Vagina (tissue), 2 donors: ENCODE data around the gene KRT13. TPM values are rescaled to one million over a fixed set of nuclear protein-coding genes. Genes with fewer than 3 reads are reported as not detected.

Experiments
- DNase-seq, 2 donors: peaks; one replicate each; pipeline ENCODE4 v3.0.0-alpha.2; 2017; ENCODE audit errors: extremely low spot score in 2 of 2
- H3K27ac ChIP-seq: fragments of 200-600 bp; sonication (generic); one replicate; pipeline ENCODE4 v1.5.1; 2019
- H3K27me3 ChIP-seq: fragments of 200-600 bp; sonication (generic); one replicate; pipeline ENCODE4 v1.5.1; 2019
- H3K36me3 ChIP-seq, 2 donors: fragments of 200-600 bp; sonication (generic); one replicate each; pipeline ENCODE4 v1.5.1; 2017 to 2019
- H3K4me1 ChIP-seq: fragments of 200-600 bp; sonication (generic); one replicate; pipeline ENCODE4 v1.5.1; 2019
- H3K4me3 ChIP-seq, 2 donors: fragments of 200-600 bp; sonication (generic); 1 replicate in 1 of 2; 2 replicates in 1 of 2; pipeline ENCODE4 v1.5.1; 2016 to 2019
- H3K9me3 ChIP-seq: fragments of 200-600 bp; sonication (generic); one replicate; pipeline ENCODE4 v1.5.1; 2019
- CTCF ChIP-seq, 3 experiments: fragments of 450-650 bp in 2 of 3; fragments of 200-600 bp in 1 of 3; sonication (generic) in 1 of 3; IDR thresholded peaks; one replicate each; pipeline ENCODE4 v1.5.1; 2017 to 2019; ENCODE audit warnings: antibody characterized with exemption in 3 of 3, mild to moderate bottlenecking in 2 of 3, moderate library complexity in 2 of 3
- POLR2A ChIP-seq, 2 donors: fragments of 450-650 bp; IDR thresholded peaks; one replicate each; pipeline ENCODE4 v1.6.1; 2017; ENCODE audit warnings: antibody characterized with exemption in 2 of 2, mild to moderate bottlenecking in 2 of 2, moderate library complexity in 2 of 2
- POLR2AphosphoS5 ChIP-seq, 2 donors: sonication (generic); formaldehyde crosslinking; IDR thresholded peaks; one replicate each; pipeline ENCODE4 v1.9.0; 2017; ENCODE audit warnings: antibody characterized with exemption in 2 of 2, mild to moderate bottlenecking in 2 of 2, low read depth in 1 of 2; ENCODE audit not compliant: insufficient read depth in 1 of 2
- intact Hi-C: fragments of 100-400 bp; cut with DNase I; formaldehyde crosslinking; loops from one replicate; pipeline ENCODE4 v1.15.1; 2023
- total RNA-seq: library from RNA; depleted of rRNA; stranded (reverse); fragments of >200 nt; gene quantifications from one replicate; pipeline ENCODE4 v1.2.3, GENCODE V29; 2016

The KRT13 gene
- total RNA-seq, 1 donor from 2014 or later = 10,968 TPM

- intact Hi-C loops = no loop called here
- Histone ChIP-seq H3K4me3 (no peak overlapping the region), H3K36me3 (no peaks in the 10 kb centered on the region), H3K4me1 (no peaks in the 10 kb centered on the region), H3K27me3 (no peaks in the 10 kb centered on the region), H3K27ac (no peak overlapping the region), H3K9me3 (no peaks in the 10 kb centered on the region)
- no peak for DNase-seq
- TF ChIP-seq POLR2A (IDR thresholded peaks at IDR 0.05) = no peak
- no peak for TF ChIP-seq POLR2AphosphoS5 (IDR thresholded peaks at IDR 0.05; ENCODE audit: insufficient read depth in 1 of 2, low read depth in 1 of 2)
Observed at GRCh38 chr17:41478237-41478636, 27.2 kb downstream of the KRT13 start.

DNA sequence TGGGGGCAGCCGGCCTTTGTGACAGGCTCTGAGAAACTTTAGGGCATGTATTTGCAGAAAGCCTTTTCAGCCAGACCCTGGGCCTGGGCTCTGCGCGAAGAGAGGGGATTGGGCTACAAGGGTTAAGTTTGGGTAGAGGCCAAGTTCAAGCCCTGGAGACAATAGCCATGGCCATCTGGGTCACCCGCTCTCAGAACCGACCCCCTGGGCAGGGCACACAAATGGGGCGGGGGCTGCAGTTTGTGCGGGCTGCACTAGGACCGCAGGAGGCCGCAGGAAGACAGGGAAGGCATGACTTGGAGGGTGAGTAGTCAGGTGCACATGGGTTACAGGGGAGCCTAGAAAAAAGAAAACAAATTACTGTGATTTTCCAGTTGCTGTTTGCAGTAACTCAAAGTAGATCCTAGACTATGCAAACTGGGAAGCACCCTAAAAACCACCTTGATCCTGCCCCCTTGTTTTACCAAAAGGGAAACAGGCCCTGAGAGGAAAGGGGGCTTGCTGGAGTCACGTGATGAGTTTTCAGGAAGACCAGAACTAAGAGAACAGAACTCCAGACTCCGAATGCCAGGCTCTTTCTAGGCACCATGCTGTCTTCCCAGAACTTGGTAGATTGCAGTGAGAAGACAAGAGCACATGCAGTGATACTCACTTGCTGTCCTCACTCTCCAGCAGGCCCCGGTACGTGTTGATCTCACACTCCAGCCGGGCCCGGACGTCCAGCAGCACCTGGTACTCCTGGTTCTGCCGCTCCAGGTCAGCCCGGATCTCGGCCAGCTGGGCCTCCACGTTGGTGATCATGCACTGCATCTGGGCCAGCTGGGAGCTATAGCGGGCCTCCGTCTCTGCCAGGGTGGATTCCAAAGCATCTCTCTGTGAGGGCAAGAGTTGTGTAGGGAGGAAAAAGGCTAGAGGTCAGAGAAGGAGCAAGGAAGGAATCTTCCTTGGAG, 28.3 kb downstream of the KRT13 start:
- no peaks in the 10 kb centered on the region for H3K36me3 ChIP-seq
- no peak overlapping the region for H3K27ac ChIP-seq
- H3K27me3 ChIP-seq = no peaks in the 10 kb centered on the region
- TF ChIP-seq POLR2AphosphoS5 (IDR thresholded peaks at IDR 0.05; ENCODE audit: insufficient read depth in 1 of 2, low read depth in 1 of 2) (no peak), CTCF (IDR thresholded peaks at IDR 0.05) (no peak), POLR2A (IDR thresholded peaks at IDR 0.05) (no peak)
- no peak overlapping the region for H3K4me3 ChIP-seq
- no peaks in the 10 kb centered on the region for H3K9me3 ChIP-seq
- no peaks in the 10 kb centered on the region for H3K4me1 ChIP-seq
- no peak for DNase-seq
- intact Hi-C loops = no loop called here

- no peaks in the 10 kb centered on the region for H3K9me3 ChIP-seq
- no peaks in the 10 kb centered on the region for H3K27me3 ChIP-seq
- no peak overlapping the region for H3K4me3 ChIP-seq
- no peak for DNase-seq
- H3K27ac ChIP-seq = no peak overlapping the region
- H3K36me3 ChIP-seq = no peaks in the 10 kb centered on the region
- TF ChIP-seq POLR2A (IDR thresholded peaks at IDR 0.05) (no peak), CTCF (IDR thresholded peaks at IDR 0.05) (no peak), POLR2AphosphoS5 (IDR thresholded peaks at IDR 0.05; ENCODE audit: insufficient read depth in 1 of 2, low read depth in 1 of 2) (no peak)
- intact Hi-C loops = no loop called here
- no peaks in the 10 kb centered on the region for H3K4me1 ChIP-seq
Observed at GRCh38 chr17:41475421-41475820, 30.0 kb downstream of the KRT13 start.

- no peaks in the 10 kb centered on the region for H3K4me1 ChIP-seq
- H3K9me3 ChIP-seq = no peaks in the 10 kb centered on the region
- no peaks in the 10 kb centered on the region for H3K36me3 ChIP-seq
- H3K4me3 ChIP-seq = no peak overlapping the region
- intact Hi-C loops = no loop called here
- TF ChIP-seq POLR2AphosphoS5 (IDR thresholded peaks at IDR 0.05; ENCODE audit: insufficient read depth in 1 of 2, low read depth in 1 of 2) = no peak
- TF ChIP-seq CTCF (IDR thresholded peaks at IDR 0.05) = no peak
- no peak for TF ChIP-seq POLR2A (IDR thresholded peaks at IDR 0.05)
- DNase-seq = no peak
- no peaks in the 10 kb centered on the region for H3K27me3 ChIP-seq
- no peak overlapping the region for H3K27ac ChIP-seq
Observed at GRCh38 chr17:41474863-41475262, 30.5 kb downstream of the KRT13 start.

DNA sequence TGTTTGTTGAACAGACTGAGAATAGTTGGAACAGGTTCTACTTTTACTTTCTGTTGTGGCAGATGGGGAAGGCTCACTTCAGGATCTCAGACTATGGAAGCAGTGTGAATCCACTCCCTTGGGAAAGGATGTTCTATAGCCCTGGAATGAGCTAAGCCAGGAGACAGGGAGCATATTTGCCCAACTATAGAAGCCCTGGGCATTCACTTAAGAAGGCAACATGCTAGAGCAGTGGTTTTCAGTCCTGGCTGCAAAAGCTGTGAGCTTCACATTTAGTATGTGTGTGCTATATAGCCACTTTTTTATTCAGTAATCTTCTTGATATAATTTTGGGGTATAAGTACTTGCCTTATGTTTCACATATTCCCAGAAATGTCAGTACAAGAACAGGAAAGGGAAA, 37.1 kb downstream of the KRT13 start:
- no peak for DNase-seq
- H3K4me3 ChIP-seq = no peak overlapping the region
- no peak overlapping the region for H3K27ac ChIP-seq
- no peaks in the 10 kb centered on the region for H3K27me3 ChIP-seq
- no peaks in the 10 kb centered on the region for H3K9me3 ChIP-seq
- intact Hi-C loops = no loop called here
- no peaks in the 10 kb centered on the region for H3K36me3 ChIP-seq
- no peak for TF ChIP-seq CTCF (IDR thresholded peaks at IDR 0.05)
- no peak for TF ChIP-seq POLR2AphosphoS5 (IDR thresholded peaks at IDR 0.05; ENCODE audit: insufficient read depth in 1 of 2, low read depth in 1 of 2)
- no peak for TF ChIP-seq POLR2A (IDR thresholded peaks at IDR 0.05)
- peaks cover 36% of the 10 kb centered on the region for H3K4me1 ChIP-seq
